Peyer's patch (tissue), 4 donors: ENCODE data around the gene MAGIX. TPM values are rescaled to one million over a fixed set of nuclear protein-coding genes. Genes with fewer than 3 reads are reported as not detected.

Experiments
- DNase-seq, 3 donors: peaks; one replicate each; pipeline ENCODE4 v3.0.0-alpha.2; 2017 to 2019
- H3K27ac ChIP-seq, 4 donors: fragments of 200-600 bp; sonication (generic); one replicate each; pipeline ENCODE4 v1.5.1; 2016 to 2019
- H3K27me3 ChIP-seq, 2 donors: fragments of 200-600 bp; sonication (generic); one replicate each; pipeline ENCODE4 v1.5.1; 2019
- H3K36me3 ChIP-seq, 3 donors: fragments of 200-600 bp; sonication (generic); one replicate each; pipeline ENCODE4 v1.5.1; 2016 to 2019
- H3K4me1 ChIP-seq, 4 donors: fragments of 200-600 bp; sonication (generic); one replicate each; pipeline ENCODE4 v1.5.1; 2016 to 2019
- H3K4me3 ChIP-seq, 4 donors: fragments of 200-600 bp; sonication (generic); 1 replicate in 3 of 4; 2 replicates in 1 of 4; pipeline ENCODE4 v1.5.1; 2016 to 2019; ENCODE audit warnings: mild to moderate bottlenecking in 1 of 4
- H3K9me3 ChIP-seq, 4 donors: fragments of 200-600 bp; sonication (generic); one replicate each; pipeline ENCODE4 v1.5.1; 2016 to 2019; ENCODE audit warnings: mild to moderate bottlenecking in 1 of 4
- POLR2A ChIP-seq, 2 donors: fragments of 450-650 bp; IDR thresholded peaks; one replicate each; pipeline ENCODE4 v1.5.1; 2017; ENCODE audit warnings: antibody characterized with exemption in 2 of 2, mild to moderate bottlenecking in 2 of 2, moderate library complexity in 2 of 2
- total RNA-seq, 4 donors: library from RNA; depleted of rRNA; stranded (reverse); fragments of >200 nt; gene quantifications; one replicate each; pipeline ENCODE4 v1.1.0, GENCODE V29; 2016
- TF ChIP-seq, protein P1 (sequence below), 6 experiments: fragments of 450-650 bp in 4 of 6; fragments of 200-600 bp in 2 of 6; sonication (generic) in 1 of 6; IDR thresholded peaks; one replicate each; pipeline ENCODE4 v1.5.1; 2017 to 2019; ENCODE audit warnings: antibody characterized with exemption in 6 of 6, mild to moderate bottlenecking in 3 of 6, moderate library complexity in 1 of 6

MAGIX gene
- total RNA-seq, 4 donors from 2014 or later: 5.8 to 14.4 (median 11.6) TPM; not detected in 1

DNA sequence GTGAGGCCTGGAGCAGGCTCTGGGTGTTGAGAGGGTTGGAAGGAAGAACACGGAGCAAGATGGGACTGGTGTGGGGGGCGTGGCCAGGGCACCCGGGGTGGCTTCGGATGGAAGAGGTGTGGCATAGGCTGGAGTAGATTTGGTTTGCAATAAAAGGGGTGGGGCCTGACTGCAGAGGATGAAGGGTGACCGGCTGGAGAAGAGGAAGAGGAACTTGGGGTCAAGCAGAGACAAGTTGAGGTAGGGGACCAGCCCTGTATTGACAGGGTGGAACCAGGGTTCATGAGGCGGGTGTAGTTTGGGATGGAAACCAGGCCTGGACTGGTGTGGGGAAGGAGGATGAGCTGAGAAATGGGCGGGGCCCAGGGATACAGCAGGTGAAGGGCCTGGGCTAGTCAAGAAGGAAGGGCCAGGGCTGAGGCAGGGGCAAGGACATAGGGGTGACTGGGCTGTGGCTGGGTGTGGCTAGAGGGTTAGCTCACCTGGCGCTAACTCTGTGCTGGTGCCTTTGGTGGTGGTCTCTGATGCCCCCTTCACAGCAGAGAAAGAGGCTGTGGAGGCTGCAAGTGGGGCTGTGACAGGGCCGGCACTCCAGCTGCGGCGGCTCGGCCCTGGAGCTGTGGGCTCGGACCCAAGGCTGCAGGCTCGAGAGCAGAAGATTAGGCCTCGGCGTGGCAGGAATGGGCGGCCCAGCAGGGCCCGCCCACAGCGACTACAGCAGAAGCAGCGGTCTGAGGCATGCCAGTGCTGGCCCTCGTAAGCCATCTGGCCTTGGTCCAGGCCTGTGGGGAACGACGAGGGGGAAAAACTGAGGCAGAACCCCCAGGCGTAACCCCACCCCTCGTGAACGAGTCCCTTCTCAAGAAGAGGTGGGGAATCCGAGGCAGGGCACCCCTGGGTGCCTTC lies 14.1 kb downstream of the MAGIX start:
- DNase-seq: no peak

DNA sequence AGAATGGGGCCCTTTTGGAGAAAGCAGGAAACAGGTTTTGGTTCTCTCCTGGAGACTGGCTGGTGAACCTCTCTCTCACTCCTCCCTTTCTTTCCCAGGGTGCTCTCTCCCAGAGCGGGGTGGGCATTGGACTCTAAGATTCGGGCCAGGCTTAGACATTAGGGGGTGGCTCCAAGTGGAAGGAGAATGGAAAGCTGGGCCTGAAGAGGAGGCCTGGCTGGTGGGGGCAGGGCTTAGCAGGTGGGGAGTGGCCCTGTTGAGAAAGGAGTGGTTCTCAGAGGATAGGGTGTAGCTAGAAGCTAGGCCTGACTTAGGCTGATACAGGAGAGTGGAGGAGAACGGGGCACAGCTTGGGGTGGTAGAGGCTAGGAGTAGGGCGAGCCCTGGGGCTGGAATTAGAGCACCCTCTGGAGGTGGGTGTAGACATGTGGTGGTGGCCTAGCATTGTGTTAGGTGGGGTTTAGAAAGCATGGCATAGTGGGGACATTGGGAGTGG lies 14.8 kb downstream of the MAGIX start:
- DNase-seq: no peak
- Histone ChIP-seq H3K4me1 (no peaks in the 10 kb centered on the region), H3K9me3 (no peaks in the 10 kb centered on the region), H3K36me3 (peaks cover 0 to 6% (median 0%) of the 10 kb centered on the region in 3 donors), H3K4me3 (no peak overlapping the region), H3K27me3 (no peaks in the 10 kb centered on the region), H3K27ac (peak overlapping the region in 2 of 4 donors; percentile 22 to 30)
- TF ChIP-seq POLR2A (IDR thresholded peaks at IDR 0.05): no peak
- TF ChIP-seq, protein P1, sequence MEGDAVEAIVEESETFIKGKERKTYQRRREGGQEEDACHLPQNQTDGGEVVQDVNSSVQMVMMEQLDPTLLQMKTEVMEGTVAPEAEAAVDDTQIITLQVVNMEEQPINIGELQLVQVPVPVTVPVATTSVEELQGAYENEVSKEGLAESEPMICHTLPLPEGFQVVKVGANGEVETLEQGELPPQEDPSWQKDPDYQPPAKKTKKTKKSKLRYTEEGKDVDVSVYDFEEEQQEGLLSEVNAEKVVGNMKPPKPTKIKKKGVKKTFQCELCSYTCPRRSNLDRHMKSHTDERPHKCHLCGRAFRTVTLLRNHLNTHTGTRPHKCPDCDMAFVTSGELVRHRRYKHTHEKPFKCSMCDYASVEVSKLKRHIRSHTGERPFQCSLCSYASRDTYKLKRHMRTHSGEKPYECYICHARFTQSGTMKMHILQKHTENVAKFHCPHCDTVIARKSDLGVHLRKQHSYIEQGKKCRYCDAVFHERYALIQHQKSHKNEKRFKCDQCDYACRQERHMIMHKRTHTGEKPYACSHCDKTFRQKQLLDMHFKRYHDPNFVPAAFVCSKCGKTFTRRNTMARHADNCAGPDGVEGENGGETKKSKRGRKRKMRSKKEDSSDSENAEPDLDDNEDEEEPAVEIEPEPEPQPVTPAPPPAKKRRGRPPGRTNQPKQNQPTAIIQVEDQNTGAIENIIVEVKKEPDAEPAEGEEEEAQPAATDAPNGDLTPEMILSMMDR (IDR thresholded peaks at IDR 0.05): peak in 3 of 6 experiments; percentile 15 to 31 (median 20)

More for the DNA sequence above, 14.1 kb downstream of the MAGIX start:
- peaks cover 0 to 6% (median 0%) of the 10 kb centered on the region in 3 donors for H3K36me3 ChIP-seq
- TF ChIP-seq, protein P1 (IDR thresholded peaks at IDR 0.05): no peak
- TF ChIP-seq POLR2A (IDR thresholded peaks at IDR 0.05): no peak
- no peaks in the 10 kb centered on the region for H3K4me1 ChIP-seq
- no peak overlapping the region for H3K4me3 ChIP-seq
- H3K27ac ChIP-seq: peak overlapping the region in 2 of 4 donors; percentile 22 to 30
- no peaks in the 10 kb centered on the region for H3K9me3 ChIP-seq
- H3K27me3 ChIP-seq: no peaks in the 10 kb centered on the region

DNA sequence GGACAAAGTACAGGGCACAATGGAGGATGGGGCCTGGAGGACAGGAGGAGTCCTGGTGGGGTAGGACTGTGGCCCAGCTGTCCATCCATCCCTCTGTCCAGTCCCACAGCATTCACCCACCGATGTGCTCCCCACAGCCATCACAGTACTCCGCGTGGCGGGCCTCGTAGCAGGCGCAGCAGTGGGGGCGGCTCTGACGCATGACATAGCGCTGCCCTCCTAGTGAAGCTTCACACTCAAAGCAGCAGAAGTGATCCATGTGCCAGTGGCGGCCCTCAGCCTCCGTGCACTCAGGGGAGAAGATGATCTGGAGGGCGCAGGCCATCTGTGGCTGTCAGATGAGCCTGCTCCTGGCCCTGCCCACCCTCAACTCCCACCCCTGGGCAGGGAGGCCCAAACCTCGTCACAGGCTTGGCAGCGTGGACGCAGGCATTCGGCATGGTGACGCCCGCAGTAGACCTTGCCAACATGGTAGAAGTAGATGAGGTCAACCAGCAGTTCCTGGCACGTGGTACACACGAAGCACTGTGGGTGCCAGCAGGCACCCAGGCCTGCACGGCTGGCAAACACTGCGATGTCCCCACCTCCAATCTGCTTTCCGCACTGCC lies 15.4 kb downstream of the MAGIX start:
- Histone ChIP-seq H3K27me3 (no peaks in the 10 kb centered on the region), H3K9me3 (no peaks in the 10 kb centered on the region), H3K36me3 (peaks cover 0 to 7% (median 0%) of the 10 kb centered on the region in 3 donors), H3K4me1 (no peaks in the 10 kb centered on the region), H3K27ac (no peak overlapping the region), H3K4me3 (no peak overlapping the region)
- no peak for DNase-seq
- TF ChIP-seq POLR2A (IDR thresholded peaks at IDR 0.05): no peak
- TF ChIP-seq, protein P1 (IDR thresholded peaks at IDR 0.05): no peak

DNA sequence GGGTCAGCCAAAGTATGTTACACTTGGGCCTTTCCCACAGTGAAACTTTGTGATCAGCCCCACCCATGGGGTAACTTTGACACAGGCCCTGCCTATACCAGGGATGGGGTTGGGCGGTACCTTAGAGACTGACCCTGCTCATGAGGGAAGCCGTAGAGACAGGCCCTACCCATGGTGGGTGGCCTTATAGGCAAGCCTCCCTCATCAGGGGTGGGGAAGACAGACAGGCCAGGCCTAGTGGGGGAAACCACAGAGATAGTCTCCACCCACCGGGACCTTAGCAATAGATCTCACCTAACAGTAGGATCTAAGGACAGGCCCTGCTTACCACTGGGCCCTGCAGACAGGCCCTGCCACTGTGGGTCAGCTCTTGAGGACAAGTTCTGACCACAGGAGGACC lies 16.0 kb downstream of the MAGIX start:
- no peak for DNase-seq
- Histone ChIP-seq H3K9me3 (no peaks in the 10 kb centered on the region), H3K4me1 (no peaks in the 10 kb centered on the region), H3K27me3 (no peaks in the 10 kb centered on the region), H3K4me3 (no peak overlapping the region), H3K27ac (no peak overlapping the region), H3K36me3 (peaks cover 0 to 13% (median 0%) of the 10 kb centered on the region in 3 donors)
- TF ChIP-seq, protein P1 (IDR thresholded peaks at IDR 0.05): no peak
- no peak for TF ChIP-seq POLR2A (IDR thresholded peaks at IDR 0.05)

DNA sequence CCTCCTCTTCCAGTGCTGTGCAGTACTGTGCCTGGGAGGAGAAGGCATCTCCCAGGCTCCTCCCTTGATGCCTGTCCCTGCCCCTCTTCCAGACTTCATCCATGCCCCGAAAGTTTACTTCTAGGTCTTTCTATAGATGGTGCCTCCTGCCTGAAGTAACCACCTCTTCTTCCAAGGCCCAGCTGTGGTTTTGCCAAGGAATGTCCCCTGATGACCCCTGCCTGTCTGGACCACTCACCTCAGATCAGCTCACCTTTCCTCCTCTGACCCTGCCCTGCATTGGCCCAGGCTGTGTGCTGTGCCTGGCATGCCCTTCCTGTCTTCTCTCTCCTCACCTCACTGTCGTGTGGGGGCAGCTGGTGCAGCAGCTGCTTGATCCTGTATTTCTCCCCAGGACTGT lies 16.8 kb downstream of the MAGIX start:
- H3K9me3 ChIP-seq: no peaks in the 10 kb centered on the region
- H3K27me3 ChIP-seq: no peaks in the 10 kb centered on the region

More for the DNA sequence above, 16.8 kb downstream of the MAGIX start:
- TF ChIP-seq, protein P1 (IDR thresholded peaks at IDR 0.05): no peak
- TF ChIP-seq POLR2A (IDR thresholded peaks at IDR 0.05): no peak
- peaks cover 0 to 14% (median 0%) of the 10 kb centered on the region in 3 donors for H3K36me3 ChIP-seq
- H3K4me1 ChIP-seq: no peaks in the 10 kb centered on the region
- H3K27ac ChIP-seq: no peak overlapping the region
- no peak for DNase-seq
- no peak overlapping the region for H3K4me3 ChIP-seq
